Measurements from ENCODE around the gene OR9A2. TPM values are rescaled to one million over a fixed set of nuclear protein-coding genes. Genes with fewer than 3 reads are reported as not detected.
A peak's percentile ranks its signal among the peaks of the same experiment; 100 is the strongest.

Gene OR9A2
- total RNA-seq, 1 donor from 2014 or later = not detected

DNA sequence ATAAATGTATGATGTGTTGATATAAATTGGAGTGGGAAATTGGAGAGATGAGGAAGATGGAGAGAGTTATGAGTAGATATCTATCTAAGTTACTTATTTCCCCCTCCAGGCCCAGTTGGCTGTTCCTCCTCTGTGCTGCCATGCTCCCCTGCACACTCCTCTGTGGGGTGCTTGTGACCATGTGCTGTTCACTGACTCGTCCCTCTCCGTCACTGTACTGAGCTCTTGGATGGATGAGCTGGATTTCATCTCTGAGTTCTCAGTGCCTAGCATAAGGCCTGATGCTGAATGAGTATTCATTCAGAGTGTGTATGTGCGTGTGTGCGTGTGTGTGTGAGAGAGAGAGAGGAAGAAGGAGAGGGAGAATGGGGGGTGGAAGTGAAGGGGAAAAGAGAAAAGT is 14.5 kb downstream of the OR9A2 start:
- H3K27me3 ChIP-seq (ENCODE audit: insufficient read depth, low read length) = no peaks in the 10 kb centered on the region
- DNase-seq (ENCODE audit: low read depth) (no peak), FAIRE-seq (no peak)
- no peak overlapping the region for H2AFZ ChIP-seq (ENCODE audit: low read depth, low read length)
- H4K20me1 ChIP-seq (ENCODE audit: insufficient read depth, low read length) = no peaks in the 10 kb centered on the region
- no peak overlapping the region for H3K4me3 Mint-ChIP-seq (ENCODE audit: unreplicated experiment)
- no peaks in the 10 kb centered on the region for H3K9me3 Mint-ChIP-seq (ENCODE audit: unreplicated experiment)
- H3K79me2 ChIP-seq (ENCODE audit: insufficient read depth, low read length) = no peaks in the 10 kb centered on the region
- H3K4me1 Mint-ChIP-seq (ENCODE audit: low read depth, unreplicated experiment) = peaks cover 33% of the 10 kb centered on the region
- H3K27me3 Mint-ChIP-seq (ENCODE audit: low read depth, unreplicated experiment) = peaks cover 3% of the 10 kb centered on the region
- no peak overlapping the region for H3K4me3 ChIP-seq (ENCODE audit: insufficient read depth, low read depth, low read length)
- no peaks in the 10 kb centered on the region for H3K9me3 ChIP-seq (ENCODE audit: insufficient read depth, low read depth, low read length)
- H3K27ac Mint-ChIP-seq (ENCODE audit: unreplicated experiment) = no peak overlapping the region
- no peak overlapping the region for H3K9ac ChIP-seq (ENCODE audit: low read length)
- TF ChIP-seq EZH2 (IDR thresholded peaks at IDR 0.05; ENCODE audit: insufficient read depth, low read length) = no peak
- TF ChIP-seq, protein P1, sequence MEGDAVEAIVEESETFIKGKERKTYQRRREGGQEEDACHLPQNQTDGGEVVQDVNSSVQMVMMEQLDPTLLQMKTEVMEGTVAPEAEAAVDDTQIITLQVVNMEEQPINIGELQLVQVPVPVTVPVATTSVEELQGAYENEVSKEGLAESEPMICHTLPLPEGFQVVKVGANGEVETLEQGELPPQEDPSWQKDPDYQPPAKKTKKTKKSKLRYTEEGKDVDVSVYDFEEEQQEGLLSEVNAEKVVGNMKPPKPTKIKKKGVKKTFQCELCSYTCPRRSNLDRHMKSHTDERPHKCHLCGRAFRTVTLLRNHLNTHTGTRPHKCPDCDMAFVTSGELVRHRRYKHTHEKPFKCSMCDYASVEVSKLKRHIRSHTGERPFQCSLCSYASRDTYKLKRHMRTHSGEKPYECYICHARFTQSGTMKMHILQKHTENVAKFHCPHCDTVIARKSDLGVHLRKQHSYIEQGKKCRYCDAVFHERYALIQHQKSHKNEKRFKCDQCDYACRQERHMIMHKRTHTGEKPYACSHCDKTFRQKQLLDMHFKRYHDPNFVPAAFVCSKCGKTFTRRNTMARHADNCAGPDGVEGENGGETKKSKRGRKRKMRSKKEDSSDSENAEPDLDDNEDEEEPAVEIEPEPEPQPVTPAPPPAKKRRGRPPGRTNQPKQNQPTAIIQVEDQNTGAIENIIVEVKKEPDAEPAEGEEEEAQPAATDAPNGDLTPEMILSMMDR (IDR thresholded peaks at IDR 0.05; ENCODE audit: insufficient read depth, low read depth, low read length) = no peak
- H3K27ac ChIP-seq (ENCODE audit: low read depth, low read length) = no peak overlapping the region
- H3K4me2 ChIP-seq (ENCODE audit: low read length) = no peak overlapping the region
- peaks cover 35% of the 10 kb centered on the region for H3K4me1 ChIP-seq (ENCODE audit: insufficient read depth, low read length)
- H3K36me3 Mint-ChIP-seq (ENCODE audit: low read depth, unreplicated experiment) = no peaks in the 10 kb centered on the region
- H3K36me3 ChIP-seq (ENCODE audit: insufficient read depth, low read length) = no peaks in the 10 kb centered on the region

DNA sequence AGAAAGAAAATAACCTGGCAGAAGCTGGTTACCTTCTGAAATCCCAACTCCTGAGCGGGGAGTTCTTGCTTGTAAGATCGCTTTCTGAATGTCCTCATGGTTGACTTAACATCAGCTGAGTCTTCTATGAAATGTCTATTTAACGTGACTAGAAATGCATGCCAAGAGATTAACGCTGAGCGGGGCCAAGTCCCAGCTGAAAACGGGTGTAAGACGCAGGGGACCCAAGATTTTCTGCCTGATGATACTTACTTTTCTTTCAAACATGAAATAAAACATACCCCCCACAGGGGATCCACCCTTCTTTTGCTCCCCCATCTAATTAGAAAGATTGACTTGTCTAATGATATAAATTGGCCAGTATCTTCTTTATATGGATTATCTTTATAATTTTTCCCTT is 14.9 kb downstream of the OR9A2 start:
- FAIRE-seq = no peak
- no peak for TF ChIP-seq EZH2 (IDR thresholded peaks at IDR 0.05; ENCODE audit: insufficient read depth, low read length)
- TF ChIP-seq, protein P1 (IDR thresholded peaks at IDR 0.05; ENCODE audit: insufficient read depth, low read depth, low read length) = no peak
- Histone ChIP-seq H3K4me3 (ENCODE audit: insufficient read depth, low read depth, low read length) (no peak overlapping the region), H3K79me2 (ENCODE audit: insufficient read depth, low read length) (no peaks in the 10 kb centered on the region), H3K36me3 (ENCODE audit: insufficient read depth, low read length) (no peaks in the 10 kb centered on the region), H3K27ac (ENCODE audit: low read depth, low read length) (no peak overlapping the region), H3K4me2 (ENCODE audit: low read length) (no peak overlapping the region), H3K27me3 (ENCODE audit: insufficient read depth, low read length) (no peaks in the 10 kb centered on the region), H4K20me1 (ENCODE audit: insufficient read depth, low read length) (no peaks in the 10 kb centered on the region), H3K9me3 (ENCODE audit: insufficient read depth, low read depth, low read length) (no peaks in the 10 kb centered on the region), H3K9ac (ENCODE audit: low read length) (no peak overlapping the region), H3K4me1 (ENCODE audit: insufficient read depth, low read length) (peaks cover 33% of the 10 kb centered on the region), H2AFZ (ENCODE audit: low read depth, low read length) (no peak overlapping the region)
- peaks cover 33% of the 10 kb centered on the region for H3K4me1 Mint-ChIP-seq (ENCODE audit: low read depth, unreplicated experiment)
- H3K4me3 Mint-ChIP-seq (ENCODE audit: unreplicated experiment) = no peak overlapping the region
- DNase-seq (ENCODE audit: low read depth) = no peak
- no peaks in the 10 kb centered on the region for H3K9me3 Mint-ChIP-seq (ENCODE audit: unreplicated experiment)
- no peak overlapping the region for H3K27ac Mint-ChIP-seq (ENCODE audit: unreplicated experiment)
- H3K27me3 Mint-ChIP-seq (ENCODE audit: low read depth, unreplicated experiment) = peaks cover 3% of the 10 kb centered on the region
- H3K36me3 Mint-ChIP-seq (ENCODE audit: low read depth, unreplicated experiment) = no peaks in the 10 kb centered on the region

DNA sequence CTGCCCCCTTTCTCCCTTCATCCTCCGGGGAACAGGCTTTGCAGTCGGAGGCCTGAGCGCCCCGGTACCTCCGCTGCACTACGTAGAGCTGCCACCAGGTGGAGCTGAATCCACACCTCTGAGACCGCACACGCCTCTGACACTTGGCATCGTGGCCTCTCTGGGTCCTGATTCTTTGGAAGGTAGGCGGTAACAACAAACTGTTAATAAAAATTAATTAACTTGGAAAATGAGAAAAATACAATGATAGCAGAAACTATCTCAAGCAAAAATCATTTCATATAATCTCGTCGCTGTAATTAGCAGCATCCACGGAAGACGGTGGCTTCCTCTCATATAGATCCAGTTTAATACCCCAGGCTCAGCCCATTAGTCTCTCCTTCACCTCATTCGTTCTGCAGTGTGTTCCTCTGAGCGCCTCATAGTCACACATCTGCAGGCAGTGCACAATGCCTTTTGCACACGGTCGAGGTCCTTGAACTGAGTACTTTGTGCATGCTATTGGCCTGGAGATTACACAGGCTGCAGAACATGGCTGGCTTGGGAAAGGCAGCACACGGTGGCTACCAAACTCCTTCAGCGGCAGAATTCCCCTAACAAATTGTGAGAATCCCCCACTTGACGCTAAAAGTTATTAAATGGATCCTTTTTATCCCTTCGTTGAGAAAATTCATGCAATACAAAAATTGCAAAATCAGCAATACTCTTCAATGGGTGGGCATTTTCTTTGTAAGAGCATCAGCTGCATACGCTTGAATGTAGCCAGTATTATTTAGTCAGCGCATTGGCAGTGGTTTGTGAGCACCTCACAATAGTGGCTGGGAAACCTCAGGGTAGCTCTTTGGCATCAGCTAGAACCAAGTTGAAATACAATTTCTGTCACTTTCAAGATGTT is 18.7 kb downstream of the OR9A2 start:
- H3K9me3 Mint-ChIP-seq (ENCODE audit: unreplicated experiment) = no peaks in the 10 kb centered on the region
- no peak overlapping the region for H3K4me2 ChIP-seq (ENCODE audit: low read length)
- H3K9me3 ChIP-seq (ENCODE audit: insufficient read depth, low read depth, low read length) = no peaks in the 10 kb centered on the region
- DNase-seq (ENCODE audit: low read depth) = no peak
- H3K4me1 ChIP-seq (ENCODE audit: insufficient read depth, low read length) = peaks cover under 1% of the 10 kb centered on the region
- no peak overlapping the region for H3K4me3 ChIP-seq (ENCODE audit: insufficient read depth, low read depth, low read length)
- FAIRE-seq = no peak
- H3K79me2 ChIP-seq (ENCODE audit: insufficient read depth, low read length) = no peaks in the 10 kb centered on the region
- no peaks in the 10 kb centered on the region for H3K27me3 ChIP-seq (ENCODE audit: insufficient read depth, low read length)
- peaks cover 7% of the 10 kb centered on the region for H3K27me3 Mint-ChIP-seq (ENCODE audit: low read depth, unreplicated experiment)
- H2AFZ ChIP-seq (ENCODE audit: low read depth, low read length) = no peak overlapping the region
- H3K27ac ChIP-seq (ENCODE audit: low read depth, low read length) = no peak overlapping the region
- no peak overlapping the region for H3K9ac ChIP-seq (ENCODE audit: low read length)
- no peaks in the 10 kb centered on the region for H3K36me3 ChIP-seq (ENCODE audit: insufficient read depth, low read length)
- peaks cover 5% of the 10 kb centered on the region for H3K4me1 Mint-ChIP-seq (ENCODE audit: low read depth, unreplicated experiment)
- H3K36me3 Mint-ChIP-seq (ENCODE audit: low read depth, unreplicated experiment) = no peaks in the 10 kb centered on the region
- no peak overlapping the region for H3K4me3 Mint-ChIP-seq (ENCODE audit: unreplicated experiment)
- no peaks in the 10 kb centered on the region for H4K20me1 ChIP-seq (ENCODE audit: insufficient read depth, low read length)
- H3K27ac Mint-ChIP-seq (ENCODE audit: unreplicated experiment) = no peak overlapping the region
- TF ChIP-seq EZH2 (IDR thresholded peaks at IDR 0.05; ENCODE audit: insufficient read depth, low read length) = no peak
- TF ChIP-seq, protein P1 (IDR thresholded peaks at IDR 0.05; ENCODE audit: insufficient read depth, low read depth, low read length) = peak; percentile 94
